RWPE2 (cell line): ENCODE results near the gene RAI2.

Experiments used
- ATAC-seq: fragments of 200-7000 bp; cut with Tn5 transposase; 3 replicates; pipeline ENCODE4 v1.9.1; 2021; ENCODE audit warnings: low read depth
- DNase-seq: peaks from one replicate; pipeline ENCODE4 v3.0.0-alpha.2; 2020; ENCODE audit warnings: low spot score
- H3K27ac ChIP-seq: fragments of 450-650 bp; 2 replicates; pipeline ENCODE4 v1.5.1; 2017; ENCODE audit warnings: mild to moderate bottlenecking; ENCODE audit not compliant: poor library complexity, severe bottlenecking
- H3K27me3 ChIP-seq: fragments of 250-450 bp; sonication (Bioruptor Pico); 2 replicates; pipeline ENCODE4 v1.5.1; 2021; ENCODE audit warnings: mild to moderate bottlenecking, moderate library complexity; ENCODE audit not compliant: insufficient read depth, poor library complexity, severe bottlenecking
- H3K36me3 ChIP-seq: fragments of 250-450 bp; sonication (Bioruptor Pico); 2 replicates; pipeline ENCODE4 v1.5.1; 2020; ENCODE audit warnings: low read depth, mild to moderate bottlenecking, moderate library complexity
- H3K4me1 ChIP-seq: fragments of 250-450 bp; sonication (Bioruptor Pico); 2 replicates; pipeline ENCODE4 v1.5.1; 2021; ENCODE audit warnings: mild to moderate bottlenecking, moderate library complexity; ENCODE audit not compliant: insufficient read depth, poor library complexity, severe bottlenecking
- H3K4me3 ChIP-seq: fragments of 250-450 bp; sonication (Bioruptor Pico); 2 replicates; pipeline ENCODE4 v1.5.1; 2021; ENCODE audit warnings: mild to moderate bottlenecking, moderate library complexity; ENCODE audit not compliant: severe bottlenecking
- H3K9me3 ChIP-seq: fragments of 250-450 bp; sonication (Bioruptor Pico); 2 replicates; pipeline ENCODE4 v1.5.1; 2021; ENCODE audit warnings: mild to moderate bottlenecking, moderate library complexity; ENCODE audit not compliant: severe bottlenecking
- CTCF ChIP-seq: fragments of 450-650 bp; IDR thresholded peaks from one replicate; pipeline ENCODE4 v1.5.1; 2017; ENCODE audit warnings: mild to moderate bottlenecking, moderate library complexity; ENCODE audit not compliant: poor library complexity, severe bottlenecking

The RAI2 gene

GRCh38 chrX:17768997-17769396, 92.1 kb downstream of the RAI2 start:
- H3K36me3 ChIP-seq = no peaks in the 10 kb centered on the region

GRCh38 chrX:17767734-17768133, 93.4 kb downstream of the RAI2 start:
- Histone ChIP-seq H3K27me3 (no peaks in the 10 kb centered on the region), H3K27ac (no peak overlapping the region), H3K4me1 (no peaks in the 10 kb centered on the region), H3K4me3 (no peak overlapping the region), H3K9me3 (no peaks in the 10 kb centered on the region), H3K36me3 (no peaks in the 10 kb centered on the region)
- TF ChIP-seq CTCF = no peak
- ATAC-seq = no peak
- no peak for DNase-seq

More at GRCh38 chrX:17768997-17769396, 92.1 kb downstream of the RAI2 start:
- no peak for TF ChIP-seq CTCF
- Histone ChIP-seq H3K27ac (no peak overlapping the region), H3K4me1 (no peaks in the 10 kb centered on the region), H3K9me3 (no peaks in the 10 kb centered on the region), H3K27me3 (no peaks in the 10 kb centered on the region), H3K4me3 (no peak overlapping the region)
- ATAC-seq (no peak), DNase-seq (no peak)

DNA sequence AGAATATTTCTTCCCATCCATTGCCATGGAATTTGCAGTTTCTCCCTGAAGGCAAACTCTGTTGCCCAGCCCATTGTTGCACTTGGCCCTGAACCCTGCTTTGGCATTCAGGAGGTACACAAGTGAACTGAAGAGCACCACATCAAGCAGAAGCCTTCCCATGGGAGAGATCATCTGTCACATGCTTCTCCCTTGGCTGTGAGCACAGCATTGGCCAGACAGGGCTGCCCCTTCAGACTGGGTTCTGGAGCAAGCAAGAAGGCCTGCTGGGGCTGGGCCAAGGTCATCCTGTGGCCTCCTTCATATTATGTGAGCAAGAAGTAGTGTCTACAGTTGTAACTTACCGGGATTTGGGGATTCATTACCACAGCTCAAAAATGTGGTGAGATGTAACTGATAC, 101.1 kb downstream of the RAI2 start:
- Histone ChIP-seq H3K9me3 (no peaks in the 10 kb centered on the region), H3K27ac (no peak overlapping the region), H3K27me3 (no peaks in the 10 kb centered on the region), H3K36me3 (no peaks in the 10 kb centered on the region), H3K4me1 (no peaks in the 10 kb centered on the region), H3K4me3 (no peak overlapping the region)
- ATAC-seq = no peak
- DNase-seq = no peak
- TF ChIP-seq CTCF = no peak

DNA sequence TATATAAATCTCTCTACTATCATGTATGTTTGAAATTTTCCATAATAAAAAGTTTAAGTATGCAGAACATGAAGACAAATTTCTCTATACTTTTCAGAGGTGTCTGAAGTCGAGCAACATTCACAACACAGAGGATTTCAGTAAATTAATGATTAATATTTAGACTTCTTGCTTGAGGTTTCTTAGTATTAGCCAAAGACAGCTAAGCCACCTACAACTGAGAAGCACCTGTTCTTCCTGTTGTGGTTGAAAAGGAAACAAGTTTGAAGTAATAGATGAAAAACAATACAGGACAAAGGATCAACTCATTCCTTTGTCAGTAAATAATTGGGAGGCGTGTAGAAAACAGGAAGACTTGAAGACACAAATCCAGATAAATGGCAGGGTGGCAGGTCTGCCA, 102.7 kb downstream of the RAI2 start:
- 0 out of 2 replicates have a peak, but pooled peaks cover 5% of the 10 kb centered on the region for H3K36me3 ChIP-seq
- H3K27ac ChIP-seq = no peak overlapping the region
- no peak overlapping the region for H3K4me3 ChIP-seq
- no peak for ATAC-seq
- TF ChIP-seq CTCF = no peak
- no peaks in the 10 kb centered on the region for H3K27me3 ChIP-seq
- no peaks in the 10 kb centered on the region for H3K9me3 ChIP-seq
- DNase-seq = no peak
- no peaks in the 10 kb centered on the region for H3K4me1 ChIP-seq

DNA sequence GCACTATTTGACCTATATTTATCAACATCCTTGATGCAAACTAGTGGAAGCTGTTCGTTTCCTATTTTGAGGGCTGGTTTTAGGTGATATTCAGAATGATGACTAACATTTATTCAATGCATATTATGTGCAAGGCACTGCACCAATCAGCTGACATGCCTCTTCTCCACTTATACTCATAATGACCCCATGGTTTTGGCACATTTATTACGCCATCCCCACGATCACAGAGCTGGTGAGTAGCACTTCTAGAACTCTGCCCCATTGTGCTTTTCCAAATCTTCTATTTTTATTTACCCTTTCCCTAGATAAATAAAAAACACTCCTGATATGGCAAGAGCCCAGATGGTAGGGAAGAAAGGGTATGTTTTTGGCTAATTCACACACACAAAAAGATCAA, 110.7 kb downstream of the RAI2 start:
- DNase-seq (no peak), ATAC-seq (no peak)
- no peaks in the 10 kb centered on the region for H3K4me1 ChIP-seq
- H3K27me3 ChIP-seq = no peaks in the 10 kb centered on the region
- H3K27ac ChIP-seq = no peak overlapping the region
- no peak for TF ChIP-seq CTCF
- H3K9me3 ChIP-seq = no peaks in the 10 kb centered on the region
- H3K4me3 ChIP-seq = no peak overlapping the region
- H3K36me3 ChIP-seq = peaks cover 26% of the 10 kb centered on the region
